Gastrocnemius medialis (tissue), 4 donors: ENCODE measurements around the gene KIAA1549. TPM values are rescaled to one million over a fixed set of nuclear protein-coding genes. Genes with fewer than 3 reads are reported as not detected.

Experiments
- ATAC-seq, 2 donors: fragments of 150-250 bp; one replicate each; pipeline ENCODE4 v1.9.1; 2016
- DNase-seq, 2 donors: peaks; one replicate each; pipeline ENCODE4 v3.0.0-alpha.2; 2019
- H3K27ac ChIP-seq, 4 donors: fragments of 200-600 bp; sonication (generic); 1 replicate in 1 of 4; 2 replicates in 3 of 4; pipeline ENCODE4 v1.5.1; 2016 to 2018; ENCODE audit warnings: mild to moderate bottlenecking in 2 of 4, moderate library complexity in 1 of 4
- H3K27me3 ChIP-seq, 3 donors: fragments of 200-600 bp; sonication (generic) in 2 of 3; 1 replicate in 1 of 3; 2 replicates in 2 of 3; pipeline versions ENCODE4 v1.5.1 to v1.6.0; 2016 to 2019; ENCODE audit warnings: mild to moderate bottlenecking in 1 of 3, moderate library complexity in 1 of 3
- H3K36me3 ChIP-seq, 2 donors: fragments of 200-600 bp; sonication (generic) in 1 of 2; one replicate each; pipeline ENCODE4 v1.5.1; 2017 to 2018
- H3K4me1 ChIP-seq, 2 donors: fragments of 200-600 bp; sonication (generic) in 1 of 2; one replicate each; pipeline ENCODE4 v1.5.1; 2016 to 2017; ENCODE audit warnings: mild to moderate bottlenecking in 2 of 2
- H3K4me3 ChIP-seq, 4 donors: fragments of 200-600 bp; sonication (generic) in 3 of 4; 1 replicate in 1 of 4; 2 replicates in 3 of 4; pipeline ENCODE4 v1.5.1; 2016 to 2019; ENCODE audit warnings: mild to moderate bottlenecking in 2 of 4
- H3K9me3 ChIP-seq, 3 donors: fragments of 200-600 bp; sonication (generic) in 2 of 3; 1 replicate in 1 of 3; 2 replicates in 2 of 3; pipeline ENCODE4 v1.5.1; 2016 to 2019
- CTCF ChIP-seq, 5 experiments: fragments of 450-650 bp in 3 of 5; fragments of 200-600 bp in 2 of 5; sonication (generic) in 2 of 5; IDR thresholded peaks in 4 of 5; conservative IDR thresholded peaks in 1 of 5; 1 replicate in 4 of 5; 2 replicates in 1 of 5; pipeline ENCODE4 v1.5.1; 2016 to 2019; ENCODE audit warnings: antibody characterized with exemption in 5 of 5, mild to moderate bottlenecking in 3 of 5, moderate library complexity in 3 of 5
- POLR2A ChIP-seq, 2 donors: fragments of 450-650 bp; IDR thresholded peaks; one replicate each; pipeline ENCODE4 v1.6.1; 2017; ENCODE audit warnings: antibody characterized with exemption in 2 of 2, mild to moderate bottlenecking in 2 of 2, moderate library complexity in 2 of 2
- in situ Hi-C, 4 donors: fragments of 200-750 bp; cut with MboI; loops; one replicate each; pipeline versions ENCODE4 v1.15.0 to v1.8.0; 2017; ENCODE audit warnings: low sequenced_read_pairs in 4 of 4
- intact Hi-C: fragments of 100-400 bp; cut with DNase I; formaldehyde crosslinking; loops from one replicate; pipeline ENCODE4 v1.15.1; 2023; ENCODE audit warnings: low total_unique reads
- total RNA-seq, 4 donors: library from RNA; depleted of rRNA; stranded (reverse); fragments of >200 nt; gene quantifications; one replicate each; pipeline versions ENCODE4 v1.1.0 to v1.2.3, GENCODE V29; 2016

The KIAA1549 gene
- total RNA-seq, 4 donors from 2014 or later: 0.55 to 0.87 (median 0.75) TPM

DNA sequence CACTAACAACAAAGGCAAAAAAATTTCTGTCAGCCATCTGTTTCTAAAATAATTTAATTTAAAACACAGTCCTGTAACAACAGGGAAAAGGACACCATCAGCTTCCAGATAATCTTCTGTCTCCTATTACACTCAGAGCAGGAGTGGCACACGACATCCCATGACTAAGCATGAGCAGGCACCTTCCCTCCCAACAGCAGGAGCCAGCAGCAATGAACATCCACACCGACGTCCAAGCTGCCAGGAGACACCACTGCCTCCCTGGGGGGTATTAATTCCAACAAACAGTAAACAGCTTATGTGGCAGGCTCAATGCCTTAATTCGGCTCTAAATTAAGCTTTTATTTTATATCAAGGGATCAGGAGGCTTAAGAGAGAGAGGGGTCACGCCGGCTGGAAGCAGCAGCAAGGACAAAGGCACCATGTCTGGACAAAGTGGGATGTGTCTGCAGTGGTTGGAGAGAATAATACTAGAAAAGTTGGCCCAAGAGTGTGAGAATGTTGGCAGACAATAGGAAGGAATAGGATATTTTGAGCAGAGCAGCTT lies 45.7 kb downstream of the KIAA1549 start:
- Histone ChIP-seq H3K4me1 (peaks cover 0 to 12% of the 10 kb centered on the region in 2 donors), H3K9me3 (no peaks in the 10 kb centered on the region), H3K4me3 (no peak overlapping the region), H3K36me3 (no peaks in the 10 kb centered on the region), H3K27ac (peak overlapping the region; percentile 40 to 70 (median 55)), H3K27me3 (no peaks in the 10 kb centered on the region)
- intact Hi-C loops: no loop called here
- ATAC-seq (peak; percentile 89 to 92), DNase-seq (peak; percentile 36 to 45)
- TF ChIP-seq CTCF (IDR thresholded peaks at IDR 0.05 in 4 of 5, conservative IDR thresholded peaks at IDR 0.05 in 1 of 5) (no peak), POLR2A (IDR thresholded peaks at IDR 0.05) (no peak)
- in situ Hi-C loops: no loop called here

DNA sequence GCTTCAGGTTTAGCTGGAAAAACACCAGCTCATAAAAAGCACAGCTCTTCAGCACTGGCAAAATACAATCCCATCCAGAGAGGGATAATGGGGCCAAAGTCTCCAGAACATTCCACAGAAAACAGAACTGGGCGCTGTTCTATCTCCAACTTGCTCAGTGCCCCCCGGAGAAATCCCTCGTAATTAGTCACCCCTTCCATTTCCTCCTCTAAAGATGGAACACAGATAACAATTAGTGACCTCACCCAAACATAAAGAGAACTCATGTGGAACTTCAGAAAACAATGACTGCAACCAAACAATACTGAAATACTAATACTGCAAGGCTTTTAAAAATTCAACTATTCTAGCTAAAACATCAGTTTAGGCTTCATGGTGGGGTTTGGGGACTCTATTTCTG lies 46.3 kb downstream of the KIAA1549 start:
- no peaks in the 10 kb centered on the region for H3K9me3 ChIP-seq
- peak overlapping the region in 3 of 4 donors; percentile 40 to 70 (median 51) for H3K27ac ChIP-seq
- peaks cover 0 to 12% of the 10 kb centered on the region in 2 donors for H3K4me1 ChIP-seq
- no peak overlapping the region for H3K4me3 ChIP-seq
- DNase-seq (no peak), ATAC-seq (no peak)
- TF ChIP-seq CTCF (IDR thresholded peaks at IDR 0.05 in 4 of 5, conservative IDR thresholded peaks at IDR 0.05 in 1 of 5) (no peak), POLR2A (IDR thresholded peaks at IDR 0.05) (no peak)
- intact Hi-C loops (no loop called here), in situ Hi-C loops (no loop called here)
- H3K36me3 ChIP-seq: no peaks in the 10 kb centered on the region
- H3K27me3 ChIP-seq: no peaks in the 10 kb centered on the region

- DNase-seq: no peak
- in situ Hi-C loops: no loop called here
- Histone ChIP-seq H3K4me3 (no peak overlapping the region), H3K27me3 (no peaks in the 10 kb centered on the region), H3K4me1 (peaks cover 0 to 12% of the 10 kb centered on the region in 2 donors), H3K27ac (no peak overlapping the region), H3K9me3 (no peaks in the 10 kb centered on the region), H3K36me3 (no peaks in the 10 kb centered on the region)
- ATAC-seq: no peak
- intact Hi-C loops: no loop called here
- TF ChIP-seq POLR2A (IDR thresholded peaks at IDR 0.05) (no peak), CTCF (IDR thresholded peaks at IDR 0.05 in 4 of 5, conservative IDR thresholded peaks at IDR 0.05 in 1 of 5) (no peak)
Observed at GRCh38 chr7:138934367-138934766, 46.8 kb downstream of the KIAA1549 start.

DNA sequence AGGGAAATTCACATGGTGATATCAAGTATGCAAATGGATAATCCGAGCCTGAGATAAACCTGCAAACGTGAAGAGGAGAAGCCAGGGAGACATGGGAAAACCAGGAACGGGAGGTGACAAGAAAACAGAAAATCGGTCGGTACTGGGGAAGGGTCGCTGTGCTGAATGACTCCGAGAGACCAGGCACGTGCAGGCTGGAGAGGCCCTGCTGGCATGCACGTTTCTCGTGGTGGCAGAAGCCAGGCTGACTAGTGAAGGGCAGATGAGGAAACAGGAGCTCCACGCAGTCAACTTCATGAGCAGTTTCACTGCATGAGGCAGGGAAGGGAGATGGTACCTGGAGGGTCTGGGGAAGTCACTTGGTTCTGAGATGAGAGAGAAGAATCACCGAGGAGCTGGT lies 48.3 kb downstream of the KIAA1549 start:
- H3K4me1 ChIP-seq: peaks cover 0 to 12% of the 10 kb centered on the region in 2 donors
- in situ Hi-C loops: no loop called here
- H3K27me3 ChIP-seq: no peaks in the 10 kb centered on the region
- no peaks in the 10 kb centered on the region for H3K9me3 ChIP-seq
- H3K4me3 ChIP-seq: no peak overlapping the region
- H3K27ac ChIP-seq: no peak overlapping the region
- TF ChIP-seq POLR2A (IDR thresholded peaks at IDR 0.05): no peak
- TF ChIP-seq CTCF (IDR thresholded peaks at IDR 0.05 in 4 of 5, conservative IDR thresholded peaks at IDR 0.05 in 1 of 5): no peak
- DNase-seq: no peak
- no peak for ATAC-seq
- intact Hi-C loops: no loop called here
- no peaks in the 10 kb centered on the region for H3K36me3 ChIP-seq

- intact Hi-C loops (no loop called here), in situ Hi-C loops (no loop called here)
- no peak for ATAC-seq
- TF ChIP-seq POLR2A (IDR thresholded peaks at IDR 0.05) (no peak), CTCF (IDR thresholded peaks at IDR 0.05 in 4 of 5, conservative IDR thresholded peaks at IDR 0.05 in 1 of 5) (no peak)
- Histone ChIP-seq H3K36me3 (no peaks in the 10 kb centered on the region), H3K27me3 (no peaks in the 10 kb centered on the region), H3K4me3 (no peak overlapping the region), H3K4me1 (peaks cover 0 to 12% of the 10 kb centered on the region in 2 donors), H3K27ac (no peak overlapping the region), H3K9me3 (no peaks in the 10 kb centered on the region)
- no peak for DNase-seq
Observed at GRCh38 chr7:138932427-138932826, 48.8 kb downstream of the KIAA1549 start.
